LNCAP (cell line): ENCODE data around the gene ANKRD23.

Source experiments
- CTCF ChIP-seq: fragments of 450-650 bp; IDR thresholded peaks from 2 replicates; pipeline ENCODE4 v1.5.1; 2017; ENCODE audit warnings: mild to moderate bottlenecking

Gene ANKRD23

GRCh38 chr2:96817882-96818281, 25.9 kb downstream of the ANKRD23 start:
- TF ChIP-seq CTCF, result no peak

GRCh38 chr2:96816836-96817702, 26.8 kb downstream of the ANKRD23 start:
- no peak for TF ChIP-seq CTCF

- TF ChIP-seq CTCF, result peak; percentile 33; the same call in 1 of the 2 replicates
Measured at GRCh38 chr2:96816127-96816835, 27.5 kb downstream of the ANKRD23 start, which contains the start of gene CNNM3. TSS of gene CNNM3 (plus strand) at chr2:96816268. CDS start at chr2:96816278, 10 bp downstream.

GRCh38 chr2:96815326-96816126, 28.3 kb downstream of the ANKRD23 start:
- TF ChIP-seq CTCF, result no peak

- TF ChIP-seq CTCF, result no peak
Measured at GRCh38 chr2:96813656-96814055, 30.2 kb downstream of the ANKRD23 start.

GRCh38 chr2:96811917-96812316, 31.9 kb downstream of the ANKRD23 start:
- no peak for TF ChIP-seq CTCF

- no peak for TF ChIP-seq CTCF
Measured at GRCh38 chr2:96810783-96811192, 33.0 kb downstream of the ANKRD23 start.
